ENCODE results near the gene SLX4IP.
"Not testable (repeated sequence)": the region's sequence is repeated elsewhere in the genome, so short reads cannot be mapped to it uniquely, and the experiment has no call there.

Gene SLX4IP

GRCh38 chr20:10573951-10574339, 138.8 kb downstream of the SLX4IP start:
- DNase-seq (ENCODE audit: low spot score), result no peak

- no peak for DNase-seq (ENCODE audit: low spot score)
These were observed 141.4 kb downstream of the SLX4IP start for GRCh38 chr20:10576411-10577090.

DNA sequence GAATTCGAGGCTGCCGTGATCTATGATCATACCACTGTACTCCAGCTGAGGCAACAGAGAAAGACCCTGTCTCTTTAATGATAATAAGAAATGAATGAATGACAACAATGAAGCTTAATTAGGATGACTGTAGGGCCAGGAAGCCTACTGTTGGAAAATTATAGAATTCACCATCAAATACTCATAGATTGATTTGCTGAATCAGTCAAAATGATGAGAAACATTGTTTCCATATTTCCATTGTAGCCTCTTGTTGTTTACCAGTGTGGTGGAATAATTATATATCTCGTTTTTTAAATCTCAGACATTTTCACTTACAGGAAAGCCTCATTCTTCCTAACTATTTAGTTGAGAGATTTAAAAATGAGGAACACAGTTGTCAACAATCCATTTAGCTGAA, 142.5 kb downstream of the SLX4IP start:
- DNase-seq (ENCODE audit: low spot score), result no peak

- no peak for DNase-seq (ENCODE audit: low spot score)
These were observed 143.5 kb downstream of the SLX4IP start for GRCh38 chr20:10578607-10579006.

- no peak for DNase-seq (ENCODE audit: low spot score)
These were observed 144.8 kb downstream of the SLX4IP start for GRCh38 chr20:10579942-10580341.

DNA sequence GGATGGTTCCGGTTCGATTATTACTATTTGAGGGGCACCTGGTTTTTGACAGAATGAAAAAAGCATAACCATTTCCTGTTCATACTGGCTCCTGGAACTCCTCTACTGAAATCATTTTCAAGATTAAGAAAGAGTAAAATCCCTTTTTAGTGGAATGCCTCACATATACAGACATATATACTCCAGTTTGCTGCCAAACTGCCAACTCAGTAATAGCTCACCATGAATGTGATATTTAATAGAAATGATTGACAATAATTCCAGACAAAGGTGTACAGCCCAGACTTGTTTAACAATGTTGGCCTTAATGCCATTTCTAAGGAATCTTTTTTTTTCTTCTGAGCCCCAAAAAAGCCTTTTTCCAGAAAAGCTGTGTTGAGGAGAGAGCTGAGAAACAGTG, 145.6 kb downstream of the SLX4IP start:
- DNase-seq (ENCODE audit: low spot score), result no peak

- DNase-seq (ENCODE audit: low spot score), result no peak
These were observed 146.7 kb downstream of the SLX4IP start for GRCh38 chr20:10581823-10582222.

- no peak for DNase-seq (ENCODE audit: low spot score)
These were observed 149.3 kb downstream of the SLX4IP start for GRCh38 chr20:10584371-10584770.

GRCh38 chr20:10585308-10585707, 150.2 kb downstream of the SLX4IP start:
- no peak for DNase-seq (ENCODE audit: low spot score)

- DNase-seq (ENCODE audit: low spot score), result no peak
These were observed 151.2 kb downstream of the SLX4IP start for GRCh38 chr20:10586296-10586695.

GRCh38 chr20:10590446-10590845, 155.3 kb downstream of the SLX4IP start:
- DNase-seq (ENCODE audit: low spot score), result not testable (repeated sequence)

- no peak for DNase-seq (ENCODE audit: low spot score)
These were observed 156.0 kb downstream of the SLX4IP start for GRCh38 chr20:10590950-10591671.

DNA sequence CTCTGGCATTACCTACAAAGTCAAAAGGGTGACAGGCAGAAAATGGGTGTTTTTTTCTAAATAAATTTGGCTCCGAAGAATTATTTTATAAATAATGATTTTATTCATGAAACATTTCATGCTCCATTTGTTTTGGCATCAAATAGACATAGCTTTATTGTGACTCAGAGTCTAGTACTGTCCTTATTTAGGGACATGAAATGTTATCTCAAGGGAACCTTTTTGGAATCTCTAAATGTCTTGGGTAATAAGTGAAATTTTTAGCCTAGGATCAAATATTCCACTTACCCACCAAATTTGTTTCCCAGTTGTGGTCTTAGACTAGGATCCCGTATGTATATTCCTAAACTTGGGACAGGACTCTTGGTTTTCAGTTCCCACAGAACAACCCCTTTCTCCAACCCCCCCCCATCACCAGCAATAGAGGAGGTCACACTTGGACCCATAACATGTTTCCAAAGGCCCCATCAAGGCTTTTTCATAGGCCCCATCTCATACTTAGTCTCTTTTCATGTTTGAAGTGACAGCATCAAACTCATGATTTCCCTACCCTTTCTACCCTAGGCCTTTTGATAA, 156.9 kb downstream of the SLX4IP start:
- no peak for DNase-seq (ENCODE audit: low spot score)

- no peak for DNase-seq (ENCODE audit: low spot score)
These were observed 159.3 kb downstream of the SLX4IP start for GRCh38 chr20:10594296-10594868.

DNA sequence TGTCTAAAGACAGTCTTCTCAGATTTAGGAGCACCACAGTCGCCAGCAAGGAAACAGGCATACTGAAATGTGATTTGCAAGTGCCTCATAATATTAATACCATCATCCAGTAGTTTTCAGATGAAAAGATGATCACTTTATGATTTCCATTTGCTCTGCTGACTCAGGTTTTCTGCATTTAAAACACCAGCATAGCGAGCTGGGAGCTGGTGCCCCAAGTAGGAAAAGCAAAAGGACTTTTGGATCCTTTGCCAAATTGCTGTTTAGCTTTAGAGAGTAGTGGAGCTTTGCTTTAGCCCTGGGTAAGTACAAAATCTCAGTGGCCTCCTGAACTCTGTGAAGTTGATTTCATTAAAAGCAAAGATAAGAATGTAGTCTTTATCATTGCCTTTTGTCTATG, 160.2 kb downstream of the SLX4IP start:
- DNase-seq (ENCODE audit: low spot score), result no peak

DNA sequence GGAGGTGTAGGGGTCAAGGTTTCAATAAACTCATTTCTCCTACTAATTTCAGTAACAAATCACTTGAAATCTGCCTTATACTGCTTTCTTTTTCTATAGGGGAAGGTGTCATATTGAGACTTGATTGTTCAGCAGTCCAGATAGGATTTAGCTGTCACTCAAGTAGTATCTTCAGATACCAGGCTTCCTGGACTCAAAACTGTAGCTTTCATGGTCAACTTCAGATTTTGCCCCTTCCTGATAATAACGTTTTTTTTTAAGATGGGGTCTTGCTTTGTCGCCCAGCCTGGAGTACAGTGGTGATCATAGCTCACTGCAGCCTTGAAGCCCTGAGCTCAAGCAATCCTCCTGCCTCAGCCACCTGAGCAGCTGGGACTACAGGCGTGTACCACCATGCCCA, 160.9 kb downstream of the SLX4IP start:
- no peak for DNase-seq (ENCODE audit: low spot score)

GRCh38 chr20:10596710-10597121, 161.6 kb downstream of the SLX4IP start:
- DNase-seq (ENCODE audit: low spot score), result no peak

DNA sequence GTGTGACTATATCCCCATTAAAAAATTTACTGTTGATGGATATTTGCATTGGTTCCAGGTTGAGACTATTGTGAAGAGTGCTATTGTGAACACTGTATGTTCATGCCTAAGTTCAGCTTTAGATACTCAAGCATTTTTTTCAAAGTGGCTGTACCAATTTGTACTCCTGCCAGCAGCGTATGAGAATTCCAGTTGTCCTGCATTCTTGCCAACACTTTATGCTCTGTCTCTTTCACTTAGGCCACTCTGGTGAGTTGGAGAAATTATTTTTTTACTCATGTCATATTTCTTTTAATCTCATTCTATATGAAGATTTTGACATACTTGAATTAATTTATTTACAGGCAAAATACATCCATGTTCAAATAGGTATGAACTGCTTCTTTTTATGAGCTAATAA, 162.5 kb downstream of the SLX4IP start:
- DNase-seq (ENCODE audit: low spot score), result no peak

DNA sequence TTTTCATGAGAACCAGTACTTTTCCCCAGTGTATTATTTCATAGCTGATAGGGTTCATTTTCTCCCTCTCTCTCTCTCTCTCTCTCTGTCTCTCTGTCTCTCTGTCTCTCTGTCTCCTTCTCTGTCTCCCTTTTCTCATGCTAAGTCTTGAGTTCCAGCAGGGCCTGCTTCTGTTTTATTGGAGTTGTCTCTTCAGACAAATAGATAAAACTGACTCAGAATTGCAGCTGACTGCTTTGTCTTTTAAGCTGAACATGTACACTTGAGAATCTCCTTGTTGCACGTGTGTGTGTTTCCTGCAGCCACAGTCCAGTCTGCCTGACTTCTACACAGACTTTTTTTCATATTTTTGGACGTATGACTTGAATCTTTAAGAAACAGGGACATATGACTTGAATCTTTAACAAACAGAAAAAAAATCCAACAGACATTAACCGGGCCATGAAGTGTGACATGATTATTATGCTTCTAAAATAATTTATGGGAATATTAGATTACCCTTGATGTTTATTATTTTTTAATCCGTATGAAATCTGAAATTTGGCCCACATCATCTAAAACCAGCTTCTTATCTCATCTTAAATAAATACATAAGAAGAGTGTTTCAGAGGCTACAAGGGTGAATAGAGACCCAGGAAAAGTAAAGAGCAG, 167.2 kb downstream of the SLX4IP start:
- no peak for DNase-seq (ENCODE audit: low spot score)

DNA sequence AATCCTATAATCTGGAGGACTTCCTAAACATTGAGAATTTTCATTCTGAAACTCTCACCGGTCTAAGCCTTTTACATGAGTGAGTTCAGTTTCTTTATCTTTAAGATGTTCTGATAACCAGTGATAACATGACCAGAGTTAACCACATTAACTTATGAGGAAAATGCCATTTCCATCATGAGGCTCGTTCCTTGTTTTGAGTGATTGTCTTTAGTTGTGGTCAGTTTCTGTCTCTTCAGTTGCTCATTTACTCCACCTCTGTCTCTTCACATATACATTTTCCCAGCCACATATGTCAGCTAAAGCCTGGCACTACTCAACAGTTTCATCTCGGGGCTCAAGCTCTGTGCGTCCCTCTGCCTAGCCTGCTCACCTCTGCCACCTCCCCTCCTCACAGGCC, 168.3 kb downstream of the SLX4IP start:
- DNase-seq (ENCODE audit: low spot score), result no peak

GRCh38 chr20:10603971-10604864, 169.1 kb downstream of the SLX4IP start:
- DNase-seq (ENCODE audit: low spot score), result no peak
